GM19397 (cell line): Measurements from ENCODE around the gene NCDN.

ENCODE experiments used
- ATAC-seq: cut with Tn5 transposase; IDR thresholded peaks from one replicate; pipeline ENCODE4 v1.9.1; 2021; ENCODE audit warnings: mild to moderate bottlenecking, moderate library complexity; ENCODE audit not compliant: unreplicated experiment

Gene NCDN

DNA sequence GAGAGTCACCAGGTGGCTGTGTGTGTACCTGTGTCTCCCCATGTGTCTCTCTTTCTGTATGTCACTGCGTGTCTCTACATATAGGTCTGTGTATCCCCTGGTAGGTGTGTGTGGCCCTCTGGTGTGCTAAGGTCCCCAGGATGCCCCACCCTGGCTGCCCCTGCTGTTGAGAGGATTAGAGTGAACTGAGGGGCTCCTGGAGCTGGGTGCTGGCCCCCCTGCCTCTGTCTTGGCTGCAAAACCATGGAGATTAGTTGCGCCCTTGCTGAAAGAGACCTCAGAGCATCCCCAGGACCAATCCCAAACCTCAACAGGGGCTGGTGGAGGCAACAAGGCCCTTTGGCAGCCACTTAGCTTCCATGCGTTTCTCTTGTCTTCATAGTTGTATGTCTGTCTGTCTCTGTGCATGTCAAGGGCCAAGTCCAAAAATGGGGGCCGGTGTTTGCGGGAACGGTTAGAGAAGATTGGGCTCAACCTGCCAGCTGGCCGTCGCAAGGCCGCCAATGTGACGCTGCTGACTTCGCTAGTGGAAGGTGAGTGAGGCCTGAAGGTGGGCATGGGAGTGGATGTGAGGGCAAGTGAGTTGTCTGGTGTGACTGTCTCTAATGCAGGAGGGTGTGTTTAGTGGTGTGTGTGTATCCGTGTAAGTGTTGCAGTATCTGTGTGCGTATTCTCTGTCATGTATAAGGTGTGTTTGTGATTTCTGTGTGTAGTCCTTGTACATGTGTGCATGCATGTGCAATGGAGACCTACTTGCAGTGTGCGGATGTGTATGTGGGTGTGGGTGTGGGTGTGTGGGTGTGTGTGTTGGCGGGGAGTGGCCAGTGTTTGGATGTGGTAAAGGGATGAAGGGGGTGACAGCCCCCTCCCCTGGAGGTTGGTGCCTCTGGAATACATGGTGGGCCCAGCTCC, 32.2 kb downstream of the NCDN start:
- ATAC-seq = no peak

- no peak for ATAC-seq
These were observed 33.0 kb downstream of the NCDN start for GRCh38 chr1:35590476-35591040.

GRCh38 chr1:35591211-35591610, 33.6 kb downstream of the NCDN start:
- ATAC-seq = no peak

- ATAC-seq = no peak
These were observed 35.6 kb downstream of the NCDN start for GRCh38 chr1:35592991-35593769.

DNA sequence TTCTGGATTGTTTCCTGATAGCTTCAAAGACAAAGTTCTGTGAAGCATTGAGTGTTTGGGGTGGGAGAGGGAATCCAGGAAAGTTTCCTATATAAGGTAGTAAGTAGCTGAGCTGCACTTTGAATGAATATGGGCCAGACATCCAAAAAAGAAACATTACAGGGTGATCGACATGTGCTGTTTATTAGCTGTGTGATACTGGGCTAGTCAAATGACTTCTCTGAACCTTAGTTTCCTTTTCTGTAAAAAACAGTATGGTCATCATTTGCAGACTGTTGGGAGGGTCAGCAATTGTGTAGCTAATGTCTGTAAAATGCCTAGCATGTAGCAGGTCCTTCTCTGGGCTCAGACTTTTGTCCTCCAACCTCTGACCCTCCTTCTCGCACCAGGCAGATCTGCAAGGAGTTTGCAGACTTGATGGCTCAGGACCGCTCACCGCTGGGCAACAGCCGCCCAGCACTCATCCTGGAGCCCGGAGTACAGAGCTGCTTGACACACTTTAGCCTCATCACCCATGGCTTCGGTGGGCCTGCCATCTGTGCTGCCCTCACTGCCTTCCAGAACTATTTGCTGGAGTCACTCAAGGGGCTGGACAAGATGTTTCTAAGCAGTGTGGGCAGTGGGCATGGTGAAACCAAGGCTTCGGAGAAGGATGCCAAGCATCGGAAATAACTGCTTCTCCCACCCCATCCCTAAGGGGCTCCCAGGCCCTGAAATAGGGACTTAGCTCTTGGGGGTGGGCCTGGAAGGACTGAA, 36.6 kb downstream of the NCDN start:
- no peak for ATAC-seq

- ATAC-seq = no peak
These were observed 38.1 kb downstream of the NCDN start for GRCh38 chr1:35595684-35596083.

- ATAC-seq = no peak
These were observed 40.3 kb downstream of the NCDN start for GRCh38 chr1:35597870-35598269.

DNA sequence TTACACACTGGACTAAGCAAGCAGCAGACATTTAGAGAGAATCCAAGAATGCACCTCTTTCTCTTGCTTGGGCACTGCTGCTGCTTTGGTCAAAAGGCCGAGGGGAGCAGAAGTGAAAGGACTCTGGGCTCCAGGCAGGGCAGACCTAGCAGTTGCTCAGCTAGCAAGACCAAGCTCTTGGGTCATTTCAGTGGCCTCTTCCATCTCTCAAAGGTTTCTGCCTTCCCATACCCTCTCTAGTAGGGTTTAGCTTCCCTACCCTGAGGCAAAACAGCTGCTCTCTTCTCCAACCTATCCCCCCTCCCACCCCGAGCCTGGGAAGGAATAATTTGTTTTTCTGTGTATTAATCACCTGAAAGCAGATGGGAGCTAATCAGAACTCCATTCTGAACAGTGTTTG, 41.3 kb downstream of the NCDN start:
- no peak for ATAC-seq

DNA sequence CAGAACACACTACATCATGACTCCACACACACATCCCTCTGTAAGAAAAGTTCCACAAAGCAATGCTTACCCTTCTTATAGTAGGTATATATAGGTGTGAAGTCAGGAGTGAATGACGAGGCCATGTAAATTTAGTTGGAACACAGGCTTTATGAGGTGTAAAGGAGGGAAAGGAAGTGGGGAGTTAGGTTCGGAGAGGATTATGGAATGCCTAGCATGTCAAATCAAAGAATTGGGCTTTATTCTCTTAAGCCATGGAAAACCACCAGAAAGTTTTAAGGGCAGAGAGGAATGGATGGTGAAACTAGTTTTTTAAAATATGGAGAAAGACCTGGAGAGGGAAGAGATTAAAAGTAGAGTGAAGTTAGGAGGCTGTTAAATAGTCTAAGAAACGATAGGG, 41.8 kb downstream of the NCDN start:
- no peak for ATAC-seq

DNA sequence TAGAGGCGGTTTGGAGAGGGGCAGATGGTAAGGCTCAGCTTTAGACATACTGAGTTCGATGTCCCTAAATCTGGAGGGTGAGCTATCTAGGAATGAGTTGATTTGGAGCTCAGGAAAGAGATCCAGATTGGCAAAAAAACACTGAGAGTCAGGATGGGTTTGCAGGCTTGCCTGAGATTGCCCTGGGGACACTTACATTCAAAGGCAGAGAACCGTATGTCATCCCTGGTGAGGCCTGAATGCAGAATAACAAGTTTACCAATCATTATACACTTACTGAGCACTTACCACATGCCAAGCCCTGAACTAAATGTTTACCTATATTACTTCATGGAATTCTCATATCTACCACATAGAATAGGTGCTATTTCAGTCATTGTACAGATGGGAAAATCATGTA, 43.0 kb downstream of the NCDN start:
- no peak for ATAC-seq

GRCh38 chr1:35603468-35603867, 45.9 kb downstream of the NCDN start:
- no peak for ATAC-seq

GRCh38 chr1:35603941-35604340, 46.3 kb downstream of the NCDN start:
- ATAC-seq = no peak

DNA sequence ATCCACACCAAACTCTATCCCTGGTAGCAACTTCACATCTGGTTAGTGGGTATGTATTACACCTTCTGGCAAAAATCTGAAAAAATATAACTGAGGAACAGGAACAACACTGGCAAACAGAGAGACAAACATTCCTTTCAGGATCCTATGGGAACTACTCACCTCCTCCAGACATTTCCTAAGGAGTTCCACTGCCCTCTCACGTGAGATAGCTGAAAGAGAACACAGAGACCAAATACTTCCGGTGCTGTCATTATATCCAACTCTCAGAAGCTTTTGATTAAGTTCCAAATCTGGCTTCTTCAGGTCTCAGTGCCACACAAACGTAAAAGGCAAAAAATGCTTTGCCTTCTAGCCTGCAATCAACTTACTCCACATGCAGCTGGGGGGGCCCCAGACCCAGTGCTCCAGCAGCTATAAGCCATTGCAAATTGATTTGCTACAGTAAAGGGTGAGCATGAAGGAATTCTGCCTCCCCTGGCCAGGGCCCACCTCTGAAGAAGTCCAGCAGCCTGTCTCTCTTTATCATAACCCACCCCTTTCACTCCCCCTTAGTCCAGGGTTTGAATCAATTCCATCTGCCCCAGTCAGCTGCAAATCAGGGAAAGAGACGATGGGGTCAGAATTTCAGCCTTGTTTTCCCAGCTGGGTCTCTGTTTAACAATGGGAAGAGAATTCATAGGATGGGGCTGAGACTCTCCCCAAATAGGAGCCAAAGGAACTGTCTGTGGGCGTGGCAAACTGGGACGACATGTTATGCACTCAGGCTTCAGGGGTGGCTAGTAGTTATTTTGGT, 47.7 kb downstream of the NCDN start:
- no peak for ATAC-seq

DNA sequence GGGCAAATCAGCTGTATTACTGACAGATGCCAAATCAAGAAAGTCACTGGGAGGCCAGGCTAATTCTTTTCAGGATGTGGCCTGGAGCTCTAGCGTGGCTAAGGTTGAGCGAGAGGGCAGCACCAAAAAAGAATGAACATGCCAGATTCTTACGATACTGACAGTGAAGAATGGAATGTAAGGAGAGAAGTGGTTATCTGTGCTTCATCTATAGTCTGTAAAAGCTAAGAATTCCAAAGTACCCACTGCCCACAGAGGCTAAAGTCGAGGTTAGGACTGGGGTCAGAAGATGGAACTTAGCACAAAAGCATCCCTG, 48.2 kb downstream of the NCDN start:
- no peak for ATAC-seq

DNA sequence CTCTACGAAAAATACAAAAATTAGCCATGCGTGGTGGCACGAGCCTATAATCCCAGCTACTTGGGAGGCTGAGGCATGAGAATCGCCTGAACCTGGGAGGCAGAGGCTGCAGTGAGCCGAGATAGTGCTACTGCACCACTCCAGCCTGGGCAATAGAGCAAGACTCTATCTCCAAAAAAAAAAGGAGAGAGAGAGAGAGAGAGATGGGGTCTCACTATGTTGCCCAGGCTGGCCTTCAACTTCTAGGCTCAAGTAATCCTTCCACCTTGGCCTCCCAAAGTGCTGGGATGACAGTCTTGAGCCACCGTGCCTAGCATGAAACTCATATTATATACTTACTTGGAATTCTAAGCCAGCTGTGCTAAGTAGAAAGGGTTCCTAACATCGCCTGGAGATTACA, 54.1 kb downstream of the NCDN start:
- no peak for ATAC-seq

GRCh38 chr1:35615440-35615839, 57.8 kb downstream of the NCDN start:
- no peak for ATAC-seq
